Stimulated activated effector memory CD8-positive, alpha-beta T cell treated with anti-CD3 and anti-CD28 coated beads, Interleukin-12 subunit alpha, Interleukin-12 subunit beta, amount 100 ng/mL, for 72 hours (primary cell): ENCODE data around the gene SPC24.
A peak's percentile ranks its signal among the peaks of the same experiment; 100 is the strongest.
"Not testable (repeated sequence)": the region's sequence is repeated elsewhere in the genome, so short reads cannot be mapped to it uniquely, and the experiment has no call there.

Experiments used
- ATAC-seq: fragments of 150-1000 bp; cut with Tn5 transposase; 2 replicates; pipeline ENCODE4 v1.10.0; 2021
- DNase-seq, 2 donors: peaks; one replicate each; pipeline ENCODE4 v3.0.0; 2021 to 2022; ENCODE audit warnings: low spot score in 2 of 2
- H3K27ac Mint-ChIP-seq: one replicate; pipeline ENCODE4 v1.8.0; 2022; ENCODE audit warnings: mild to moderate bottlenecking, mixed read lengths
- H3K36me3 Mint-ChIP-seq: one replicate; pipeline ENCODE4 v1.8.0; 2022; ENCODE audit warnings: mild to moderate bottlenecking, mixed read lengths
- H3K4me1 Mint-ChIP-seq: one replicate; pipeline ENCODE4 v1.8.0; 2022; ENCODE audit warnings: mixed read lengths
- H3K4me3 Mint-ChIP-seq: one replicate; pipeline ENCODE4 v1.8.0; 2022; ENCODE audit warnings: mild to moderate bottlenecking, mixed read lengths
- H3K9me3 Mint-ChIP-seq: one replicate; pipeline ENCODE4 v1.8.0; 2022; ENCODE audit warnings: mixed read lengths

The SPC24 gene

GRCh38 chr19:11176466-11177193, 21.0 kb upstream of the SPC24 start:
- no peak overlapping the region for H3K27ac Mint-ChIP-seq

GRCh38 chr19:11175920-11176319, 20.3 kb upstream of the SPC24 start:
- Mint-ChIP-seq H3K27ac (no peak overlapping the region), H3K36me3 (no peaks in the 10 kb centered on the region), H3K9me3 (no peaks in the 10 kb centered on the region), H3K4me1 (peaks cover 17% of the 10 kb centered on the region), H3K4me3 (no peak overlapping the region)
- no peak for DNase-seq
- no peak for ATAC-seq

More at GRCh38 chr19:11176466-11177193, 21.0 kb upstream of the SPC24 start:
- H3K36me3 Mint-ChIP-seq, result no peaks in the 10 kb centered on the region
- H3K4me3 Mint-ChIP-seq, result no peak overlapping the region
- ATAC-seq, result no peak
- H3K9me3 Mint-ChIP-seq, result no peaks in the 10 kb centered on the region
- DNase-seq, result no peak
- H3K4me1 Mint-ChIP-seq, result peaks cover 17% of the 10 kb centered on the region

GRCh38 chr19:11174336-11174735, 18.8 kb upstream of the SPC24 start:
- DNase-seq (no peak), ATAC-seq (no peak)
- Mint-ChIP-seq H3K4me1 (peaks cover 7% of the 10 kb centered on the region), H3K9me3 (no peaks in the 10 kb centered on the region), H3K4me3 (no peak overlapping the region), H3K36me3 (no peaks in the 10 kb centered on the region), H3K27ac (no peak overlapping the region)

- H3K9me3 Mint-ChIP-seq, result no peaks in the 10 kb centered on the region
- H3K4me3 Mint-ChIP-seq, result no peak overlapping the region
- H3K36me3 Mint-ChIP-seq, result no peaks in the 10 kb centered on the region
- H3K27ac Mint-ChIP-seq, result no peak overlapping the region
- peaks cover 5% of the 10 kb centered on the region for H3K4me1 Mint-ChIP-seq
- ATAC-seq (no peak), DNase-seq (no peak)
Observed at GRCh38 chr19:11173516-11174155, 18.1 kb upstream of the SPC24 start.

GRCh38 chr19:11172576-11172975, 17.0 kb upstream of the SPC24 start:
- no peak for ATAC-seq
- Mint-ChIP-seq H3K36me3 (no peaks in the 10 kb centered on the region), H3K9me3 (no peaks in the 10 kb centered on the region), H3K27ac (no peak overlapping the region), H3K4me1 (peaks cover under 1% of the 10 kb centered on the region), H3K4me3 (no peak overlapping the region)
- no peak for DNase-seq

- H3K27ac Mint-ChIP-seq, result no peak overlapping the region
- ATAC-seq, result no peak
- no peak for DNase-seq
Observed at GRCh38 chr19:11171144-11171543, 15.6 kb upstream of the SPC24 start.

GRCh38 chr19:11169896-11170678, 14.5 kb upstream of the SPC24 start:
- Mint-ChIP-seq H3K36me3 (no peaks in the 10 kb centered on the region), H3K4me3 (no peak overlapping the region), H3K9me3 (no peaks in the 10 kb centered on the region), H3K27ac (no peak overlapping the region), H3K4me1 (no peaks in the 10 kb centered on the region)
- ATAC-seq, result no peak
- DNase-seq, result no peak

More at GRCh38 chr19:11171144-11171543, 15.6 kb upstream of the SPC24 start:
- Mint-ChIP-seq H3K9me3 (no peaks in the 10 kb centered on the region), H3K36me3 (no peaks in the 10 kb centered on the region), H3K4me1 (no peaks in the 10 kb centered on the region), H3K4me3 (no peak overlapping the region)

GRCh38 chr19:11168568-11168967, 13.0 kb upstream of the SPC24 start:
- Mint-ChIP-seq H3K27ac (no peak overlapping the region), H3K36me3 (no peaks in the 10 kb centered on the region), H3K9me3 (no peaks in the 10 kb centered on the region), H3K4me3 (no peak overlapping the region), H3K4me1 (no peaks in the 10 kb centered on the region)
- no peak for DNase-seq
- peak; percentile 43 for ATAC-seq

GRCh38 chr19:11166281-11167142, 10.9 kb upstream of the SPC24 start:
- no peaks in the 10 kb centered on the region for H3K36me3 Mint-ChIP-seq
- H3K27ac Mint-ChIP-seq, result no peak overlapping the region
- no peak for DNase-seq
- H3K4me1 Mint-ChIP-seq, result no peaks in the 10 kb centered on the region
- H3K9me3 Mint-ChIP-seq, result no peaks in the 10 kb centered on the region
- ATAC-seq, result no peak
- H3K4me3 Mint-ChIP-seq, result no peak overlapping the region

GRCh38 chr19:11165486-11166030, 10.0 kb upstream of the SPC24 start:
- Mint-ChIP-seq H3K36me3 (no peaks in the 10 kb centered on the region), H3K27ac (no peak overlapping the region), H3K4me1 (no peaks in the 10 kb centered on the region), H3K4me3 (no peak overlapping the region), H3K9me3 (no peaks in the 10 kb centered on the region)
- ATAC-seq (no peak), DNase-seq (no peak)

- no peak overlapping the region for H3K27ac Mint-ChIP-seq
- no peaks in the 10 kb centered on the region for H3K9me3 Mint-ChIP-seq
- no peaks in the 10 kb centered on the region for H3K36me3 Mint-ChIP-seq
- H3K4me1 Mint-ChIP-seq, result no peaks in the 10 kb centered on the region
- DNase-seq (no peak), ATAC-seq (no peak)
- no peak overlapping the region for H3K4me3 Mint-ChIP-seq
Observed at GRCh38 chr19:11164879-11165406, 9.4 kb upstream of the SPC24 start.

GRCh38 chr19:11164296-11164695, 8.7 kb upstream of the SPC24 start:
- DNase-seq (no peak), ATAC-seq (no peak)
- Mint-ChIP-seq H3K4me1 (no peaks in the 10 kb centered on the region), H3K4me3 (no peak overlapping the region), H3K9me3 (no peaks in the 10 kb centered on the region), H3K36me3 (no peaks in the 10 kb centered on the region), H3K27ac (no peak overlapping the region)

- H3K27ac Mint-ChIP-seq, ATAC-seq, H3K4me1 Mint-ChIP-seq, H3K36me3 Mint-ChIP-seq, DNase-seq, H3K9me3 Mint-ChIP-seq, H3K4me3 Mint-ChIP-seq: not testable (repeated sequence)
Observed at GRCh38 chr19:11160440-11160768, 4.8 kb upstream of the SPC24 start.

GRCh38 chr19:11159598-11160439, 4.2 kb upstream of the SPC24 start:
- Mint-ChIP-seq H3K4me1 (peaks cover under 1% of the 10 kb centered on the region), H3K27ac (no peak overlapping the region), H3K4me3 (no peak overlapping the region), H3K36me3 (peaks cover 7% of the 10 kb centered on the region), H3K9me3 (no peaks in the 10 kb centered on the region)
- DNase-seq, result no peak
- ATAC-seq, result no peak
